Osteoblast (primary cell): ENCODE results near the gene BTBD18. TPM values are rescaled to one million over a fixed set of nuclear protein-coding genes. Genes with fewer than 3 reads are reported as not detected.

Experiments used
- DNase-seq: peaks from one replicate; pipeline ENCODE4 v3.0.0; 2011; ENCODE audit warnings: low spot score, mixed read lengths; ENCODE audit not compliant: insufficient read length; ENCODE audit errors: missing footprints
- H2AFZ ChIP-seq: 2 replicates; pipeline ENCODE4 v1.6.0; 2011; ENCODE audit warnings: mild to moderate bottlenecking, low read length
- H3K27ac ChIP-seq: 2 replicates; pipeline ENCODE4 v1.5.1; 2011; ENCODE audit warnings: mild to moderate bottlenecking, low read depth, low read length, moderate library complexity
- H3K27me3 ChIP-seq: 2 replicates; pipeline ENCODE4 v1.6.0; 2012; ENCODE audit warnings: mild to moderate bottlenecking, control low read depth, inconsistent platforms, low read length, moderate library complexity; ENCODE audit not compliant: insufficient read depth
- H3K36me3 ChIP-seq: 2 replicates; pipeline ENCODE4 v1.5.1; 2011; ENCODE audit warnings: mild to moderate bottlenecking, low read length, control low read depth, moderate library complexity; ENCODE audit not compliant: insufficient read depth
- H3K4me1 ChIP-seq: 2 replicates; pipeline ENCODE4 v1.5.1; 2011; ENCODE audit warnings: mild to moderate bottlenecking, low read length, control low read depth, moderate library complexity; ENCODE audit not compliant: insufficient read depth
- H3K4me2 ChIP-seq: 2 replicates; pipeline ENCODE4 v1.6.0; 2011; ENCODE audit warnings: mild to moderate bottlenecking, low read length; ENCODE audit not compliant: insufficient read depth
- H3K4me3 ChIP-seq: fragments of 200-600 bp; sonication (generic); 3 replicates; pipeline ENCODE4 v1.5.1; 2012; ENCODE audit warnings: mild to moderate bottlenecking, low read length, inconsistent platforms; ENCODE audit not compliant: insufficient read depth
- H3K79me2 ChIP-seq: 2 replicates; pipeline ENCODE4 v1.6.0; 2012; ENCODE audit warnings: mild to moderate bottlenecking, low read length, control low read depth, inconsistent platforms; ENCODE audit not compliant: insufficient read depth
- H3K9me3 ChIP-seq: 2 replicates; pipeline ENCODE4 v1.5.1; 2011; ENCODE audit warnings: low read depth, low read length, control low read depth
- H4K20me1 ChIP-seq: 2 replicates; pipeline ENCODE4 v1.6.0; 2012; ENCODE audit warnings: mild to moderate bottlenecking, low read length, control low read depth; ENCODE audit not compliant: insufficient read depth
- total RNA-seq: library from RNA; depleted of rRNA; stranded (reverse); fragments of >200 nt; gene quantifications from 2 replicates; pipeline ENCODE4 v1.2.3, GENCODE V29; 2012
- TF ChIP-seq, protein P1 (sequence below): IDR thresholded peaks from 2 replicates; pipeline ENCODE4 v1.5.1; 2011; ENCODE audit warnings: mild to moderate bottlenecking, low read depth, low read length, moderate library complexity; ENCODE audit errors: extremely low read depth

Gene BTBD18
- total RNA-seq, 1 donor: not detected

DNA sequence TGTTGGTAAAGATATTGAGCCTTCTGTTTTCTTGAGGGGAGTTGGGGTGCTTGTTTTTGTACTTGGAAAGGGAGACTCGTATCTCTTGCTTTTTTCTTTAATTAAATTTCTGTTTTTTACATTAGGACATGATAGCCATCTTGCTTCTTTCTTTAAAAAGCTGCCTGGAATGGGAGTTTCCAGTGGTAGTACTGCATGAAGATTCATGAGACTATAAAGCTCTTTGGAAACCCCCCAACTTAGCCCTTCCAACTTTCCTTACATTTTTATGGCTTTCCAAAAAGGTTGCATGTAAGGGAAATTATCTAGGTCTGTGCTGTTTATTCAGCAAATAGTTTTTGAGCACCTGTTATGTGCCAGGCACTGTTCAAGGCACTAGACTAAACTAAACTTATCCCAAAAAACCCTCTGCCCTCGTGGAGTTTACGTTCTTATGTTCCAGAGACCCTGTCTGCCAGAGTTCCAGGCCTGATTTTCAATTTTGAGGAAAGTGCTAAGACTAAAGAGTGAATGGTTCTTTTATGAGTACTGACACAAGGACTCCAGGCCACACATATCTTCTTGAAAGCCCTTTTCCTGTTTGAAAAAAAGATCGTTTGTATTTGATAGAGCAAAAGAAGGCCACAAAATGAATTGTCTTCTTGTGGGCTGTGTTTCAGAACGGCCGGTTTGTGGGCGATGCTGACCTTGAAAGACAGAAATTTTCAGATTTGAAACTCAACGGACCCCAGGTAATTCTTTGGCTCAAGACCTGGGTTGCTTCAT, 41.9 kb upstream of the BTBD18 start:
- Histone ChIP-seq H3K9me3 (no peaks in the 10 kb centered on the region), H3K79me2 (peaks cover 86% of the 10 kb centered on the region), H3K4me3 (no peak overlapping the region), H2AFZ (no peak overlapping the region), H3K27ac (peak overlapping the region; percentile 57), H3K4me2 (no peak overlapping the region), H3K36me3 (peaks cover 41% of the 10 kb centered on the region), H3K4me1 (peaks cover 15% of the 10 kb centered on the region), H4K20me1 (peaks cover 33% of the 10 kb centered on the region), H3K27me3 (no peaks in the 10 kb centered on the region)
- DNase-seq: no peak
- TF ChIP-seq, protein P1, sequence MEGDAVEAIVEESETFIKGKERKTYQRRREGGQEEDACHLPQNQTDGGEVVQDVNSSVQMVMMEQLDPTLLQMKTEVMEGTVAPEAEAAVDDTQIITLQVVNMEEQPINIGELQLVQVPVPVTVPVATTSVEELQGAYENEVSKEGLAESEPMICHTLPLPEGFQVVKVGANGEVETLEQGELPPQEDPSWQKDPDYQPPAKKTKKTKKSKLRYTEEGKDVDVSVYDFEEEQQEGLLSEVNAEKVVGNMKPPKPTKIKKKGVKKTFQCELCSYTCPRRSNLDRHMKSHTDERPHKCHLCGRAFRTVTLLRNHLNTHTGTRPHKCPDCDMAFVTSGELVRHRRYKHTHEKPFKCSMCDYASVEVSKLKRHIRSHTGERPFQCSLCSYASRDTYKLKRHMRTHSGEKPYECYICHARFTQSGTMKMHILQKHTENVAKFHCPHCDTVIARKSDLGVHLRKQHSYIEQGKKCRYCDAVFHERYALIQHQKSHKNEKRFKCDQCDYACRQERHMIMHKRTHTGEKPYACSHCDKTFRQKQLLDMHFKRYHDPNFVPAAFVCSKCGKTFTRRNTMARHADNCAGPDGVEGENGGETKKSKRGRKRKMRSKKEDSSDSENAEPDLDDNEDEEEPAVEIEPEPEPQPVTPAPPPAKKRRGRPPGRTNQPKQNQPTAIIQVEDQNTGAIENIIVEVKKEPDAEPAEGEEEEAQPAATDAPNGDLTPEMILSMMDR: no peak

DNA sequence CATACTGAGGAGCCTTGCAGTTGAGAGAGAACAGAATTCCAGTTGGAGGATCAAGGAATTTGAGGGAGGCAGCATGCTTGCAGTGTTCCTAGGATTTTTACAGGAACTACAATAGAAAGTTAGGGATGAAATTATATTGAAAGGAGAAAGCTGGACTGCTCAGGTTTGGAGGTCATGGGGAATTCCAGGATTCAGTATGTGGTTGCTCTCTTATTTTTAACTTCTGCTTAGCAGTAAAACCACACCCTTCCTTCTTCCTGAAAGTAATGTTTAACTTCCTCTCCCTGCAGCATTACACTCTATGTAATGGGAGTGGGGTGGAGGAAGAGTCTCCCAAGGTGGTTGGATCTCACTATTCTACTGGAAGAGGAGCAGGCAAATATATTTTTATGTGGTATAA, 41.3 kb upstream of the BTBD18 start:
- Histone ChIP-seq H3K27ac (peak overlapping the region; percentile 57), H3K79me2 (peaks cover 89% of the 10 kb centered on the region), H3K4me1 (peaks cover 15% of the 10 kb centered on the region), H3K36me3 (peaks cover 41% of the 10 kb centered on the region), H4K20me1 (peaks cover 36% of the 10 kb centered on the region), H3K4me3 (no peak overlapping the region), H2AFZ (no peak overlapping the region), H3K9me3 (no peaks in the 10 kb centered on the region), H3K27me3 (no peaks in the 10 kb centered on the region), H3K4me2 (no peak overlapping the region)
- TF ChIP-seq, protein P1: no peak
- no peak for DNase-seq

GRCh38 chr11:57792060-57792541, 40.5 kb upstream of the BTBD18 start:
- TF ChIP-seq, protein P1: no peak
- peak overlapping the region; percentile 57 for H3K27ac ChIP-seq
- peaks cover 15% of the 10 kb centered on the region for H3K4me1 ChIP-seq
- H3K9me3 ChIP-seq: no peaks in the 10 kb centered on the region
- H3K36me3 ChIP-seq: peaks cover 41% of the 10 kb centered on the region
- H3K4me3 ChIP-seq: no peak overlapping the region
- peaks cover 95% of the 10 kb centered on the region for H3K79me2 ChIP-seq
- H4K20me1 ChIP-seq: peaks cover 43% of the 10 kb centered on the region
- no peak overlapping the region for H2AFZ ChIP-seq
- no peak overlapping the region for H3K4me2 ChIP-seq
- no peaks in the 10 kb centered on the region for H3K27me3 ChIP-seq
- DNase-seq: peak; percentile 83

DNA sequence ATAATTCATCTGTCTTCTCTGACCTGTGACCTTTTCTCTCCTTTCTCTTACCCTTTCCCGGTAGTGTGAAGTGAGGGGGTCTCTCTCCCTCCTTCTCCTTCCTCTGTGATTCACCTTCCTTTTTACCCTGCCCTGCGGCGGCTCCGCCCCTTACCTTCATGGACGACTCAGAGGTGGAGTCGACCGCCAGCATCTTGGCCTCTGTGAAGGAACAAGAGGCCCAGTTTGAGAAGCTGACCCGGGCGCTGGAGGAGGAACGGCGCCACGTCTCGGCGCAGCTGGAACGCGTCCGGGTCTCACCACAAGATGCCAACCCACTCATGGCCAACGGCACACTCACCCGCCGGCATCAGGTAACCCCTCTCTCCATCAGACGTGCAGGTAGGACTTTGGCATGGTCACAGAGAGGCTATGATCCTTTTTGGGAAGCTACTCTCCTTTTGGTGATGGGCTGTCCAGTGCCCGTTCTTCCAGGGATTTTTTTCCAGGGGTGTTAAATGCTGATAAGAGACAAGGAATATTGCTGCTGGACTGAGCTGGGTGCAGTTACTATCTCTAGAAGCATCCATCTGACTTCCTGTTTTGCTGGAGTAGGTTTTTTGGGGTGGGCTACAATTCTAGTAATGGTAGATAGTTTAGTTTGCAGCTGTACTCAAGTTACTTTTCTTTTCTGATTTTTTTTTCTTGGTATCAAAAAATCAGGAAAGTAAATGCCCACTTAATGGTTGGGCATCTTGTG, 39.9 kb upstream of the BTBD18 start:
- Histone ChIP-seq H3K27me3 (no peaks in the 10 kb centered on the region), H3K79me2 (peaks cover 97% of the 10 kb centered on the region), H2AFZ (no peak overlapping the region), H3K4me1 (peaks cover 20% of the 10 kb centered on the region), H3K4me3 (no peak overlapping the region), H3K4me2 (no peak overlapping the region), H4K20me1 (peaks cover 49% of the 10 kb centered on the region), H3K27ac (peak overlapping the region; percentile 57), H3K36me3 (peaks cover 37% of the 10 kb centered on the region), H3K9me3 (no peaks in the 10 kb centered on the region)
- DNase-seq: no peak
- TF ChIP-seq, protein P1: no peak
